NCI-H1417 (cell line): ENCODE measurements around the gene NMT1.
A peak's percentile ranks its signal among the peaks of the same experiment; 100 is the strongest.

Source experiments
- DNase-seq, 3 experiments: peaks; one replicate each; lab custom pipeline; 2025; lab: John Stamatoyannopoulos, UW

The NMT1 gene

DNA sequence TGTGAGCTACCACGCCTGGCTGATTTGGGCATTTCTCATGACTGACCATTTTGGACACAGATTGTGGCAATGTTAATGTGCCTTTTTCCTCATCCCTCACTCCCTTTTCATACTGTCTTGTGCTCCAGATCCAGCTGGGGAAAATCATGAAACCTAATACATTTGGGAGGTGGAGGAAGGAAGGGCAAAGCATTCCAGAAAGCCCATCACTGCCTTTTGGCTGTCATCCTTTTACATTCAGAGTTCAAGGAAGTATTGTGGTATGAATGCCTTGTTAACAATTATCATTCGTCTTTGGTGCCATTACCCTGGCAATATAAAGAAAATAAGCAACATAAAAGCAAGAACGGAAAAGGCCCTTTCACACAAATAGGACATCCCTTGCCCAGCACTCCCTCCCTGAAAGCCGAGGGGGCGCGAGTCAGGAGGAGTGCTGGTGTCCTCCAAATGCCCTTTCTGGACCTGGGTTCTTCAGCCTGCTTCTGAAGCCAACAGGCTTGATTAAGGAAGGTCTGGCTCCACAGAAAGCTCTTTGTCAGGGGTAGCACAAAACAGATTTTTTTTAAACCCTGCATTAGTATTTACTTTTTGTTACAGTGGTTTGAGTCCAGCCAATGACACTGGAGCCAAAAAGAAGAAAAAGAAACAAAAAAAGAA, 20.1 kb downstream of the NMT1 start:
- DNase-seq: no peak

DNA sequence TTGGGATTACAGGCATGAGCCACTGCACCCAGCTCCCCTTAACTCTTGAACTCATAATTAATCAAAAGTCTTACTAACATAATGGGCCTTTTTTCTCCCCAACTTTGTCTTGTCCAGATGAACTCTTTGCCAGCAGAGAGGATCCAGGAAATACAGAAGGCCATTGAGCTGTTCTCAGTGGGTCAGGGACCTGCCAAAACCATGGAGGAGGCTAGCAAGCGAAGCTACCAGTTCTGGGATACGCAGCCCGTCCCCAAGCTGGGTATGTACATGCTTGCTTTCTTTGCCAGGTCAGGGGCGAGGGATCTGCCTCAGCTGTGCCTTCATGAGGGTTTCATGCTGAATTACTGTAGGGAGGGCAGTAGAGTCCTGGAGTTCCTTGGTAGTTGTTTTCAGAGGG, 25.3 kb downstream of the NMT1 start:
- DNase-seq: no peak

DNA sequence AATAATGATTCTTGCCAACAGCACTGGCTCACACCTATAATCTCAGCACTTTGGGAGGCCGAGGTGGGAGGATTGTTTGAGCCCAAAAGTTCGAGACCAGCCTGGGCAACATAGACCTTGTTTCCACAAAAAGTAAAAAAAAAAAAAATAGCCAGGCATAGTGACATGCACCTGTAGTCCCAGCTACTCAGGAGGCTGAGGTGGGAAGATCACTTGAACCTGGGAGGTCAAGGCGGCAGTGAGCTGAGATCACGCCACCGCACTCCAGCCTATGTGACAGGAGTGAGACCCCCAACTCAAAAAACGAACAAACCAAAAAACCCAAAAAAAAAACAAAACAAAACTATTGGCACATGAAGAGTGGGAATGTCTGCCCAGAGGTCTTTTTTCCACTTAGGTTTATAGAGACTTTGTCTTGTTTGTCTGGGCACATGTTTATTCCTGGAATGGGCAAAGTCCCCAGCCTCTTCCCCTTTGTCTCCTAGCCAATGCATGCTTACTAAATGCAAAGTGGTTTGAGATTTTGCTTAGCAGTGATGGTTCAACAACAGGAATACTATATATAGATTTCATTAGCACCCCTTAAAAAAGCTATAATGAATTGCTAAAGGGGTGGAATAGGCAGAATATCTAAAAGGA, 25.9 kb downstream of the NMT1 start:
- DNase-seq: no peak

DNA sequence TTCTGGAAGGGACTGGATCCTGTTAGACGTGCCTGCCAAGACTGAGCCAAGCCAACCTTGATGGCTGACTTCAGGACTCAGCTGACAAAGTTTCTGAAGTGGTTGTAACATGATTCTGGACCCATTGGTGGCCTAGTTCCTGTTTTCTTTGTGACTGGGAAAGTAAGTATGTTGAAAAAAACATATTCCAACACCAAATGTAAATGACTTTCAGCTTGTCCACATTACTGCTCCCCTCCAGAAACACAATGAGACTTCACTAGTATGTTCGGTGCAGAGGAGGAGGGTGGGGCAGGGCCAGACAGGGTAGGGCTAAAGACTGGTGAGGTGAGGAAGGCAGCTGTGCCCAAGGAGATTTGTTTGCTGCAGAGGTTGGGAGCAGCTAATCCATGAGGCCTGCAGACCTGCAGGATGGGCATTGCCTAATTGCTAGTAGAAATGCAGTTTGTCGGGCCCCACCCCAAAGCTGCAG, 26.4 kb downstream of the NMT1 start:
- DNase-seq: no peak

DNA sequence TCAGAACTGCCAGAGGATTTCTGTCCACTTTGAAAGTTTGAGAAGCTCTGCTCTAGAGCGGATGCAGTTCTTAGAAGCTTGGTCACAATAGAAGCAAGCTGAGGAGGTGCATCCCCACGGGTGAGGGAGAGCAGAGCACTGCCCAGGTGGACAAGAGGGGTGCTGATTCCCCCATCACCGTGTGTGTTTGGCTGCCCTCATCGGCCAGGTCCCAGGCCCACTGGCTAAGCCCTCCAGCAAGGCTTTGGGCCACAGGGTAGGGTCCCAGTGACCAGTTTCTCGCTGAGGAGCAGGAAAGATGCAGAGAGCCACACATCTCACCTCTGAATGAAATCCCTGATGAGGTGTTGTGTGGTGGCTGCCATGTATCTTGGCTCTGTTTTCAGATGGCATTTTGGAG, 26.9 kb downstream of the NMT1 start:
- DNase-seq: no peak

DNA sequence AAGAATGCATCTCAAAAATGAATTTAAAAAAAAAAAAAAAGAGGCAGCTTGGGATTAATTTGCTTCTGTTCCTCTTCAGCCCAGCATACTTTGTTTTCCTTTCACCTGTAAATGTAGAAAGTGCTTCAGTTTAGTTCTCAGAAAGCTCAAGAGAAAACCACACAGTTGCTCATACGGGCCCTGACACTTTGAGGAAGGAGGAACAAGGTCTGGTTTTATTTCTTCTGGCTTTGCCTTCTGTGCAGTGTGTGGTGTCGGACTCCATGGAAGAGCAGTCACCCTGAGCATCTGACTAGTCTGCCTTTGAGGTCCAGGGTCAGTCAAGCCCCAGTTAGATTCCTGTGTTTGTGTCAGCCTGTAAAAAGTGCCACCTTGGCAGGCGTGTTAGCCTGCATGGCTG, 27.6 kb downstream of the NMT1 start:
- DNase-seq: no peak

DNA sequence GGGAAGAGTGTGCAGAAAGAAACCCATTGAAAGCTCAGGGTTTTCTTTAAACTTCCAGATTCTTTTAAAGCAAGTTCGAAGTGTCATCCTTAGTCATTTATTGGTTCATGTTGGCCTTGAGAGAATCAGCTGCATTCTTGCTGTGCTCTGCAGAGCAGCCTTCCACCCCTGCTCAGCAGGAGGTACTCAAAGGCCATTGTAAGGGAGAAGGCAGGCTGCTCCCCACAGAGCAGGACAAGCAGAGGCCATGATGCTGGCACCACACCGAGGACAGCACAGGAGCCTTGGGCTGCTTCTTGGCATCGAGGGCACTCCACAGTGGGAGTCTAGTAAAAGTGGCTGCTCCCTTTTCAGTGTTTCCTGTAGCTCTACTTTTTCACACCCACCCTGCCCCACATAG, 29.6 kb downstream of the NMT1 start:
- DNase-seq: no peak

DNA sequence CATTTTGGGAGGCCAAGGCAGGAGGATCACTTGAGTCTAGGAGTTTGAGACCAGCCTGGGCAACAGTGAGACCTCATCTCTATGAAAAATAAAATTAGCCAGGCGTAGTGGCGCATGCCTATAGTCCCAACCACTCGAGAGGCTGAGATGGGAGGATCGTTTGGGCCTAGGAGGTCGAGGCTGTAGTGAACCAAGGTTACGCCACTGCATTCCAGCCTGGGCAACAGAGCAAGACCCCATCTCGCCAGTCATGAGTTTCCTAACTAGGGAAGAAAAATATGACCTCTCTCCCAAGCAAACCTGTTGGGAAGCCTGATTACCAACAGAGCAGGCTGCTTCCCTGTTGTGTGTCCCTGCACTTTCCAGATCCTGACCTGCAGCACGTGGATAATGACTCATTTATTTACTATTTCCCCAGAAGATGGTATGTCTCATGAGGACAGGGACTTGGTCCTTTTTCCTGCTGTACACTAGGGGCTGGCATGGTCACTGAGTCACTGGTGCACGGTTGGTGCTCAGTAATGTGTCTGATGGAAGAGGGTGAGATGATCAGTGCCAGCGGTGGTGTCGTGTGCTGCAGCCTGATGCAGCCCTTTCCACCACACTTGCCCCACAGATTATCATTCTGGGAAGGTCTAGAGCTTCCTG, 30.8 kb downstream of the NMT1 start:
- no peak for DNase-seq

DNA sequence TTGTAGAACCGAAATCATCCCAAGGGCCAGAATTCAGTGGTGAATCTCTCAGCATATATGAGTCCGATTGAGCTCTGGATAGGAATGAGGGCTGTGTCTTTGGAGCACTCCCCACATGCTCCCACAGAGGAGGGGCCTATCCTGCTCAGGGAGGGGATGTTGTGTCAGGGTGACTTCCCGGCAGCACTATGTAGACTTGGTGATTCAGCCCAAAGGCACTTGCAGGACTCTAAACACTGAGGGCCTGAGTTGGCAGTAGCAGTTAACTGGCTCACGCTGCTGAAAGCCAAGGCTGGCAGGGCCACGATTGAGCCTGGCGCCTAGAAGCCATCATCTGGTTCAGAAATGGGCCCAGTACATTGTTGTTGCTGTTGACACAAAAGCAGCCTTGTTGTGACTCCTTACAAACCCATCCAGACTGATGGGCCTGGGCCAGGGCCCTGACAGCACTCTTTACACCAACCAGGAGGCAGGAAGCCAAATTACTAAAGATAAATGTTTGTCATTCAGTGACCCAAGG, 31.9 kb downstream of the NMT1 start:
- DNase-seq: no peak

DNA sequence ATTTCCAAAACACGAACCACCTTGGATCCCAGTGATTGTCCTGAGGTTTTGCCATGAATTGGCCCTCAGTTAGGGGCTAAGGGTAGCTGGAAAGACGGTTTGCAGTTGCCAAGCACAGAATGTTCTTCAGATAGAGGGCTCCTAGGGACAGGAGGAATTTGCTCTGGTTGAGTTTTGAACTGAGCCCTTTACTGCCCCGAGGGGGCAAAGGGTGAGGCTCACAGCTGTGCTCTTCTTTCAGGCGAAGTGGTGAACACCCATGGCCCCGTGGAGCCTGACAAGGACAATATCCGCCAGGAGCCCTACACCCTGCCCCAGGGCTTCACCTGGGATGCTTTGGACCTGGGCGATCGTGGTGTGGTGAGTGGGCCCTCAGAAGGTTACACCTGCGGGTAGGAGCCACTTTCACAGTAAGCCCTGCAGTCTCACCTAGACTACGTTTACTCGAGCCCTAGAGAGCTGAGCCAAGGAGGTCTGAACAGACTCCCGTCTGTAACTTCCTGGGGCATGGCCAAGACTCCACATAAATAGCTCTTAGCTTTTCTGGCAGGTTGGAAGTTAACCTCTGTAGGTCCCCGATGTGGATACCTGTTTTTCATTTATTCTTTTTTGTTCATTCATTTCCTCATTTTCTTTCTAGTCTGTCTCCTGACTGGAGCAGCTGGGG, 32.5 kb downstream of the NMT1 start:
- no peak for DNase-seq

DNA sequence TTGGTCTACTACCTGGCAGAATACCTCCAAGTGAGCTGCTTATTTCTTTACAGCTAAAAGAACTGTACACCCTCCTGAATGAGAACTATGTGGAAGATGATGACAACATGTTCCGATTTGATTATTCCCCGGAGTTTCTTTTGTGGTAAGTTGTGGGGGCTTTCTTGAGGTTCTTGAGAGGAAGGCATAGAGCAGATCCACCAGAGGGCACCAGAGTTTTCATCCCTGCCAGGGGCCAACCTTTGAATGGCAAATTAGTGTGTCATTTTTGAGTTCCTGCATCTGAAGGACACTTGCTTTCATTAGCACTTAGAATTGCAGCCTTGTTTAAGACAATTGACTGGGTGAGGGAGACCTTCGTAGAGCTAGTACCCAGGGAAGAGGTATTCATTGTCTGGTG, 35.0 kb downstream of the NMT1 start:
- DNase-seq: peak in 1 of 3 experiments; percentile 17

DNA sequence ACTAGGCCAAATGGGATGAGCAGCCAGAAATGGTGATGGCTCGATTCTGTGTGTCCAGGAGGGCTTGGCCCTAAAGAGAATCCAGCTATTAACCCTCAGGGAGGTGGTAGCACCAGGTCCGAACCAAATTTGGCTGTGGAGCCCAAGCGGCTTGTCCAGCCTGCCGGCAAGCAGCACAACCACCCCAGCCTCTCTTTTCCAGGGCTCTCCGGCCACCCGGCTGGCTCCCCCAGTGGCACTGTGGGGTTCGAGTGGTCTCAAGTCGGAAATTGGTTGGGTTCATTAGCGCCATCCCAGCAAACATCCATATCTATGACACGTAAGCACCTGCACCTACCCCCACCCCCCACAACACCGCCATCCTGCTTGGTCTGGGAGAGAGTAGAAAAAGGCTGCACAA, 35.8 kb downstream of the NMT1 start:
- no peak for DNase-seq

DNA sequence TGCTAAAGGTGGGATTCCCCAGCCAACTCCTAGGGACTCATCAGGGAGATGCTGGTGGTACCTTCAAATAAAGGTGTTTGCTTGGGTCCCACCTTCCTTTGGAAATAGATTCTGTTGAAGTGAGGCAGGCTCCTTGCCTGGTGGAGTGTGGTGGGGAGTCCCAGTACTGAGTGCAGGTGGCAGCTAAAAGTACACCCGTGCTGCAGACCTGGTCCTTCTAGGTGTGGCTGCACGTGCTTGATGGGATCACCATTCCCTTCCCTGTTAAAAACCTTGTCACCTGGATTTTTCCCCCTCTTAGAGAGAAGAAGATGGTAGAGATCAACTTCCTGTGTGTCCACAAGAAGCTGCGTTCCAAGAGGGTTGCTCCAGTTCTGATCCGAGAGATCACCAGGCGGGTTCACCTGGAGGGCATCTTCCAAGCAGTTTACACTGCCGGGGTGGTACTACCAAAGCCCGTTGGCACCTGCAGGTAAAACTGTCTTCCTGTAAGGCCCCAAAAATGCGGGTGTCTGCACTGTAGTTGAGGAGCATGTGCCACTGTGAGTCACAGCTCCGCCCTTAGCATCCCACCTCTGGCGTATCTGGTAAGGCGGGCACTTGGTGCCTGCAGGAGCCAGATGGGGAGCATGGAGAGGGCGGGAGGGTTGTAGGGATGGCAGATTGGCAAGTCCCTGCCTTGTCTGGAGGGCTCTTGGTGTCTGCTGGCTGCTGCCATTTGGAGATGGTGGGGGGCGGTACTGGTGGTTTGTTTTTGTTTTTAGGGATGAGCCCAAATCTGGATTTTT, 37.2 kb downstream of the NMT1 start:
- no peak for DNase-seq

DNA sequence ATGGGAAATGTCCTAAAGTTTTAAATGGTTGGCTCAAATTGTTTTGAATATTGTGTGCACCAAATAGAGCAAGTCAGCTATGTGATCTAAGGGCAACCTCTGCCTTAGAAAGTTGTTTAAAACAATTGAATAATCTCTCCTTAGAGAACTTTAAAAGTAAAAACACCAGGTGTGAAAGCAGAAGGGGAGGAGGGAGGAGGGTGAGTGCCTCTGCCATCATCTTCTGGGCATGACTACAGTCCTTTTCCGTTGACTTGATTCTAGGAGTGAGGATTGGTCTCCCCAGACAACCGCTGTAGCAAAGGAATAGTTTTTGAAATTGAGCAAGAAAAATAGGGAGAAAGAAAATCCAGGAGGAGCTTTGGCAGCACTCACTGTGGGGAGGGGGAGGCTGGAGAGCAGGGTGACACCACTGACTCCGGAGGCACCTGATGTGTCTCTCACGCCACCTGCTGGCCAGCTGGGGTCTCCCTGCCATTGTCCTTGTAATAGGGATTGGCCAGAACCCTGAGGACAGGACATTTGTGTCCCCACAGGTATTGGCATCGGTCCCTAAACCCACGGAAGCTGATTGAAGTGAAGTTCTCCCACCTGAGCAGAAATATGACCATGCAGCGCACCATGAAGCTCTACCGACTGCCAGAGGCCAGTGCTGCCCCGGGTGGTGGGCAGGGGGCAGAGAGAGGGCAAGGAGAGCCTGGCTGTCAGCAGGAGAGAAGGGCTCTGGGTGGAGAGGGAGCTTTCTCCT, 37.9 kb downstream of the NMT1 start:
- peak; percentile 66 to 84 (median 68) for DNase-seq

DNA sequence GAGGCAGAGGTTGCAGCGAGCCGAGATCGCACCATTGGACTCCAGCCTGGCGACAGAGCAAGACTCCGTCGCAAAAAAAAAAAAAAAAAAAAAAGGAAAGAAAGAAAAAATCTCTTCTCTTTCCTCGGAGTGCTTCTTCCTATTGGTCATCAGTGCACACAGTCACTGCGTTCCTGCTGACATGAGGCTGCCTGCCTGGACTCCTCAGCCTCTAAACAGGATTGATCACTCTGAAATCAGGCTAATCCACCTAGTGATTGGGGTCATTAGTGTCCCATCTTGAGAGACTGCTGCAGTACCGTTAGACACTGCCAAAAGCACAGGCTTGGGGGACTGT, 40.4 kb downstream of the NMT1 start:
- no peak for DNase-seq

DNA sequence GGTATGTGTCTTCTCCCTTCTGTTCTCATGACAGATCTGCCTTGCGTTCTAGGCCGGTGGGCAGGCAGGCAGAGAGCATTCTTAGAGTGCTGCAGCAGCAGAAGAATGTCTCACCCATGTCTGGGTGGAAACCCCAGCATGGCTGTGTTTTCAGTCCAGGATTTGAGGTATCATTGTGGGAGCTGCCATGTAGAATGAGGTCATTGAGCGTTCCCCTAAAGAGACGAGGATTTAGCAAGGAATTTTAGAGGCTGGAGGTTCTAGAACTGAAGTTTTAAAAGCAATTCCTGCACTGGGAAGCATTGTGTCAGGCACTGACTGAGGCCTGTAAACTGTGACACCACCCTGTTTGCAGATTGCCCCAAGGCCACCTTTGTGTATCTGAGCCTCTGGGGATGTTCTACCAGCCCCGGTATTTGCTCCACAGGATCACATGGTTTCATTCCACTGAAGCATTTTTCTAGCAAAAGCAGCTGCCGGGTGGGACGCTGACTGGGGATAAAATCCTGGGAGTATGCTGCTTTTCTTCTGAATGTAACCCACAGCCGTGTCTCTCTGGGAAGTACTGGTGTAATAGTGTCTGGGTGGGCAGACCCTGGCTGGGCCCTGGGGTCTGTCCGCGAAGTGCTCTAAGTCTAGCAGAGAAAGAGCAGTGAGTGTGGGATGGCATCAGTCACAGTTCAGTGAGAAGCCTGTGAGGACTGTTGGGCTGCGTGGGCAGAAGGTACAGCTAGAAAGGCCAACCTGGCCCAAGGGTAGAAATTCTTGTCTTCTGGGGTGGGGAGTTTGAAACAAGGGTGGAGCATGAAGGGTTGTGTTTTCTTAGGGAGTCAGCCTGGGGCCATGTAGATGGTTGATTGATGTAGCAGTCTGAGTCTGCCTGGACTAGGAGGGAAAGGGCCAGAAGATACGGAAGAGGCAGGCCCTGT, 41.0 kb downstream of the NMT1 start:
- DNase-seq: no peak

DNA sequence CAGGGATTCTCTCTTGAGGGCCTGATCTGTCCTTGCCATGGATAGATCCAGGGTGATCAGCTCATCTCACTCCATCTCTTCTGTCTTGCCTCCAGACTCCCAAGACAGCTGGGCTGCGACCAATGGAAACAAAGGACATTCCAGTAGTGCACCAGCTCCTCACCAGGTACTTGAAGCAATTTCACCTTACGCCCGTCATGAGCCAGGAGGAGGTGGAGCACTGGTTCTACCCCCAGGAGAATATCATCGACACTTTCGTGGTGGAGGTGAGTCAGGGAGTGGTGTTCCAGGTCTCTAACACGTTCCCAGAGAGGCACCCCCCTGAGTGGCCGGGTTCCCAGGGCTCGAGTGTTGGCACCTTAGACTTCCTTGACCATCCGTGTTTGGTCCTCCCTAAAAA, 41.7 kb downstream of the NMT1 start:
- no peak for DNase-seq

DNA sequence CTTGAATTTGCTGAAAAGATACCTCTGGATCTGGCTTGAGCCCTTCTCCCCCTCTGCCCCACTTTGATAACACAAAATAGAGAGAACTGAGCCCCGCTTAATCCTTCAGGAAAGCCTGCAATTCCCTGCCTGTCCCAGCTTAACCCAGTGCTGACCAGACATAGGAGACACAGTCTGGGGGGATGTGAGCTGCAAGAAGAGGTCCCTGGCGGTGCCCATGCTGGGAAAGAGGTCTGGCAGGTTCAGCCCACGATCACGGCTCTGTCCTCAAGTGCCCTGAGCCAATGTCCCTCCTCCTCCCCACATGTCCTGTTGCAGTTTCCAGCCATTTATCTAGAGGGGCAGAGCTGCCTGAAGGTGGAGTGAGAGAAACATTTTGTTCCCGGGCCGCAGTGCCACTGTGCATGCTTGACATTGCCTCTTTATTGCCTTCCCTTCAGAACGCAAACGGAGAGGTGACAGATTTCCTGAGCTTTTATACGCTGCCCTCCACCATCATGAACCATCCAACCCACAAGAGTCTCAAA, 42.2 kb downstream of the NMT1 start:
- no peak for DNase-seq

DNA sequence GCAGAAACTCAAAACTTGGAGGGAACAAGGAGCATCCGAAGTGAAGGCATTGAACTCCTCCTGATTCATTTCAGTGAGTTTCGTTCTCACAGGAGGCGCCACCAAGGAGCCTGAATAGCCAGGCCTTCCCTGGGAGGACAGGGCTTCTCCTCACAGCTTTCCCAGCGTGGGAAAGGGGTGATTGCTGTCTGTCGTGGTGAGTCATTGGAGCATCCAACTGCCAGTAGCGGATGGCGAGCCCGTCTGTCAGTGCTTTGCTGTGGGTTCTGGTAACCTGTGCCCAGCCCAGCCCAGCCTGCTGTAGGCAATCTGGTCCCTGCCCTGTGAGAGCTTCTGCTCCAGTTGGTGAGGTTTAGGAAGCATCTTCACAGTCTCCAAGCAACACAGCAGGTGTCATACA, 42.9 kb downstream of the NMT1 start:
- DNase-seq: no peak

DNA sequence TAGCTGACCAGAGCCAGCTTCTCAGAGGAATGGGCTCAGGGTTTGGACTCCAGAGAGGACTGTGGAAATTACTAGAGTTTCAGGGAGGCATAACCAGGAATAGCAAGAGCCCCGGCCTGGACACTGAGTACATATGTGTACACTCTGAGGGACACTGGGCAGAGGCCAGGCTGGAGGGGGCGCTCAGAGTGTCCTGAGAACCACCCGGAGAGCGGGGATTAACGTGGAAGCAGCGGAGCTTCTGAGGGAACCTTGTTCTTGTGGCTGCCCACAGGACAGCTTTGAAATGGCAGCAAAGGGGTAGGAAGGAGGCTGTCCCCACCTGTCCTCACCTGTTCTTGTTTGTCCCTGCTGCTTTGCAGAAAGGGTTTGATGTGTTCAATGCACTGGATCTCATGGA, 43.4 kb downstream of the NMT1 start:
- DNase-seq: no peak
